ENCODE results near the gene ADCY1. TPM values are rescaled to one million over a fixed set of nuclear protein-coding genes. Genes with fewer than 3 reads are reported as not detected.

ADCY1 gene
- total RNA-seq, 1 donor from 2014 or later: 2.4 TPM

DNA sequence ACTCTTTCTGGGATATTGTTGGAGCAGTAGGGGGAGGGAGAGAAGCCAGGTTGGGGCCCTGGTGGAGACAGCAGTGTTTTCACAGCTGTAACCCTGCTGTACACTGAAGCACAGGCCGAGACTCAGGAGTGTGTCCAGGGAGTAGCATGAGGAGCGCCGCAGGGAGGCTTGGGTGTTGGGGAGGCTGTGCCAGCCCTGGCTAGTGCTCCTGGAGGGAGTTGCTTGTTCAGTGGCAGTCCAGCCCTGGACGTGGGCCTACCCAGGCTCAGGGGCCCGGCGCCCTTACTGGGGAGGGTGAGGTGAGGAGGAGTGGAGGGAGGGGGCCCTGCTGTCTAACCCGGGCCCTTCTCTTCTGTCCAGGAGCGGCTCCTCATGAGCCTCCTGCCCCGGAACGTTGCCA lies 35.9 kb downstream of the ADCY1 start:
- TF ChIP-seq CTCF (IDR thresholded peaks at IDR 0.05): no peak
- ATAC-seq (no peak), DNase-seq (no peak)
- Histone ChIP-seq H3K27ac (no peak overlapping the region), H3K9me3 (peaks cover 5% of the 10 kb centered on the region), H3K4me1 (no peaks in the 10 kb centered on the region), H3K36me3 (no peaks in the 10 kb centered on the region), H3K4me3 (no peak overlapping the region), H3K27me3 (ENCODE audit: low read depth) (no peaks in the 10 kb centered on the region)
- intact Hi-C loops (cut with DNase I): no loop called here

DNA sequence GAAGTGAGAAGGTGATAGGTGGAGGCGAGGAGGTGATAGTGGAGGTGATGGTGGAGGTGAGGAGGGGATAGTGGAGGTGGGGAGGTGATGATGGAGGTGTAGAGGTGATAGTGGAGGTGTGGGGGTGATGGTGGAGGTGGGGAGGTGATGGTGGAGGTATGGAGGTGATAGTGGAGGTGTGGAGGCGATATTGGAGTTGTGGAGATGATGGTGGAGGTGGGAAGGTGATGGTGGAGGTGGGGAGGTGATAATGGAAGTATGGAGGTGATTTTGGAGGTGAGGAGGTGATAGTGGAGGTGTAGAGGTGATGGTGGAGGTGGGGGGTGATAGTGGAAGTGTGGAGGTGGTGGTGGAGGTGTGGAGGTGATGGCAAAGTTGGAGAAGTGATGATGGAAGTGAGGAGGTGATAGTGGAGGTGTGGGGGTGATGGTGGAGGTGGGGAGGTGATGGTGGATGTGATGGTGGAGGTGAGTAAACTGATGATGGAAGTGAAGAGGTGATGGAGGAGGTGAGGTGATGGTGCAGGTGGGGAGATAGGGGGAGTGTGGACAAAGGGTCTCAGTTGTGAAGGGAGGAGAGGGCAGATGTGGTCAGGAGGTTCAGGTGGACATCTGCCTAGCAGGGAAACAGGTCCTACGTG lies 36.6 kb downstream of the ADCY1 start:
- no peak for DNase-seq
- H3K4me3 ChIP-seq: no peak overlapping the region
- TF ChIP-seq CTCF (IDR thresholded peaks at IDR 0.05): no peak
- intact Hi-C loops (cut with DNase I): no loop called here
- no peaks in the 10 kb centered on the region for H3K27me3 ChIP-seq (ENCODE audit: low read depth)
- H3K36me3 ChIP-seq: no peaks in the 10 kb centered on the region
- peaks cover 9% of the 10 kb centered on the region for H3K9me3 ChIP-seq
- no peaks in the 10 kb centered on the region for H3K4me1 ChIP-seq
- H3K27ac ChIP-seq: no peak overlapping the region
- ATAC-seq: no peak

DNA sequence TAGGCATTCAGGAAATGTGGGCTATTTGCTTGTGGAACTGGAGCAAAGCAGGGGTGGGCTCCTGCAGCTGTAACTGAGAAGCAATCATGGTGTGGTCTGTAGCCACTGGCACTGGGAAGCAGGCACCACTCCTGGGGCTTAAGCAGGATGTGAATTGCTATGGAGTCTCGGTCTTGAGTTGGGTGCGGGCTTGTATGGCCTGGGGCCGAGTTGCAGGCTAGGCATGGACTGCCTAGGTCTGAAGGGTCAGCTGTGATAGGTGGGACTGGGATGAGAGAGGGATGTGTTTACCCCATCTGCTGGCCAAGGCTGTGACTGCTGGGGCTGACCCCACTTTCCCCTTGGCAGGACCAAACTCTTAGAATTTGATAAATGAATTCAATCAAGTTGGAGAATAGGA lies 43.0 kb downstream of the ADCY1 start:
- ATAC-seq: no peak
- intact Hi-C loops (cut with DNase I): no loop called here

GRCh38 chr7:45622058-45622457 lies 47.9 kb downstream of the ADCY1 start:
- H3K36me3 ChIP-seq: no peaks in the 10 kb centered on the region
- TF ChIP-seq CTCF (IDR thresholded peaks at IDR 0.05): no peak
- H3K4me3 ChIP-seq: no peak overlapping the region

More for the DNA sequence above, 43.0 kb downstream of the ADCY1 start:
- Histone ChIP-seq H3K4me3 (no peak overlapping the region), H3K27me3 (ENCODE audit: low read depth) (no peaks in the 10 kb centered on the region), H3K4me1 (no peaks in the 10 kb centered on the region), H3K27ac (no peak overlapping the region), H3K9me3 (peaks cover 20% of the 10 kb centered on the region), H3K36me3 (no peaks in the 10 kb centered on the region)
- DNase-seq: no peak
- TF ChIP-seq CTCF (IDR thresholded peaks at IDR 0.05): no peak

DNA sequence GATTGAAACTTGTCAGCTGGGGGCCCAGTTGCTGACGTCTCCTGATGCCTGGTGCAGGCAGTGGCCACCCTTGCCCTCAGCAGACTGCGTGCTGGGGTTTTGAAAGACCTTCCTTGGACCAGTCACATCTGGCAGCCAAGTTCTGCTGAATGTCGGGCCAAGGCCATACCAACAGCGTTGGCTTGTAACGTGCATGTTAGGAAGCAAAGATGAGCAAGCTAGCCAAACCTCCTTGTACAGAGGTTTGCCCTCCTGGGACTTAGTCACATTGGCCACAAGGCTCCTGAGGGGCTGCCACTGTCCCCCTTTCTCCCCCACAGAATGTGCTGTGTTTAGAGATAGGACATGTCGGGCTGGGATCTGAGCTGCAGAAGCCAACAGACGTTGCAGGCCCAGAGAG lies 49.0 kb downstream of the ADCY1 start:
- ATAC-seq (no peak), DNase-seq (no peak)
- no peak overlapping the region for H3K4me3 ChIP-seq
- intact Hi-C loops (cut with DNase I): no loop called here
- no peak for TF ChIP-seq CTCF (IDR thresholded peaks at IDR 0.05)
- no peaks in the 10 kb centered on the region for H3K36me3 ChIP-seq
- no peak overlapping the region for H3K27ac ChIP-seq
- no peaks in the 10 kb centered on the region for H3K4me1 ChIP-seq
- H3K27me3 ChIP-seq (ENCODE audit: low read depth): no peaks in the 10 kb centered on the region
- H3K9me3 ChIP-seq: no peaks in the 10 kb centered on the region

More at GRCh38 chr7:45622058-45622457, 47.9 kb downstream of the ADCY1 start:
- intact Hi-C loops (cut with DNase I): no loop called here
- H3K9me3 ChIP-seq: peaks cover 3% of the 10 kb centered on the region
- H3K4me1 ChIP-seq: no peaks in the 10 kb centered on the region
- H3K27ac ChIP-seq: no peak overlapping the region
- no peaks in the 10 kb centered on the region for H3K27me3 ChIP-seq (ENCODE audit: low read depth)
- DNase-seq: no peak
- ATAC-seq: no peak
